ENCODE data around the gene LIN37.

The LIN37 gene

GRCh38 chr19:35776102-35776788, 27.9 kb downstream of the LIN37 start:
- DNase-seq, result no peak

- no peak for DNase-seq
Observed at GRCh38 chr19:35777086-35777841, 28.9 kb downstream of the LIN37 start.

GRCh38 chr19:35777961-35778360, 29.6 kb downstream of the LIN37 start:
- no peak for DNase-seq

- DNase-seq, result no peak
Observed at GRCh38 chr19:35779033-35779432, 30.7 kb downstream of the LIN37 start.

- DNase-seq, result no peak
Observed at GRCh38 chr19:35780058-35780457, 31.7 kb downstream of the LIN37 start.

GRCh38 chr19:35780717-35781116, 32.3 kb downstream of the LIN37 start:
- no peak for DNase-seq

GRCh38 chr19:35781650-35782049, 33.3 kb downstream of the LIN37 start:
- no peak for DNase-seq

- DNase-seq, result no peak
Observed at GRCh38 chr19:35782589-35782988, 34.2 kb downstream of the LIN37 start.

GRCh38 chr19:35783469-35784434, 35.4 kb downstream of the LIN37 start:
- DNase-seq, result no peak

GRCh38 chr19:35784503-35785338, 36.3 kb downstream of the LIN37 start:
- DNase-seq, result no peak

GRCh38 chr19:35785339-35785627, 36.9 kb downstream of the LIN37 start:
- DNase-seq, result no peak

- DNase-seq, result no peak
Observed at GRCh38 chr19:35786299-35787160, 38.2 kb downstream of the LIN37 start.

- no peak for DNase-seq
Observed at GRCh38 chr19:35787227-35787799, 38.9 kb downstream of the LIN37 start.

GRCh38 chr19:35788205-35788960, 40.0 kb downstream of the LIN37 start:
- DNase-seq, result no peak

GRCh38 chr19:35789195-35789977, 41.0 kb downstream of the LIN37 start:
- DNase-seq, result no peak

GRCh38 chr19:35789978-35790944, 41.9 kb downstream of the LIN37 start:
- DNase-seq, result no peak

GRCh38 chr19:35790981-35791813, 42.8 kb downstream of the LIN37 start:
- no peak for DNase-seq
